Esophagus squamous epithelium (tissue), 4 donors: ENCODE data around the gene LSM14B.

Experiments
- POLR2A ChIP-seq, 4 donors: fragments of 450-650 bp; IDR thresholded peaks; one replicate each; pipeline ENCODE4 v1.6.1; 2017; ENCODE audit warnings: antibody characterized with exemption in 4 of 4, mild to moderate bottlenecking in 4 of 4, moderate library complexity in 3 of 4
- TF ChIP-seq, protein P1 (sequence below), 6 experiments: fragments of 450-650 bp in 4 of 6; fragments of 200-600 bp in 2 of 6; sonication (generic) in 2 of 6; IDR thresholded peaks; one replicate each; pipeline ENCODE4 v1.5.1; 2016 to 2019; ENCODE audit warnings: antibody characterized with exemption in 6 of 6, mild to moderate bottlenecking in 4 of 6, moderate library complexity in 4 of 6

DNA sequence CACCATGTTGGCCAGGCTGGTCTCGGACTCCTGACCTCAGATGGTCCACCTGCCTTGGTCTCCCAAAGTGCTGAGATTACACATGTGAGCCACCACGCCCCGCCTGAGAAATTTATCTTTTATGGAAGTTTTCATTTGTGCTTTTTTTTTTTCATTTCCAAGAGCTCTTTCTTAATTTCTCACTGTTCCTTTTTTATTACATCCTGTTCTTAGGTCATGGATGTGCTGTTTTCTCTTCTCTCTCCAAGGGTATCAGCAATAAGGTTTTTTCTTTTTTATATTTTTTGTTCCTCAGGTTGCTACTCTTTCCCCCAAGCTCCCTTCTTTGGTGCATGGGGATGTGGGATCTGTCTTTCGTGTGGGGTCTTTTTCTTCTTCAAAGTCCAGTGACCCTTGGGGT is 21.2 kb upstream of the LSM14B start:
- TF ChIP-seq, protein P1, sequence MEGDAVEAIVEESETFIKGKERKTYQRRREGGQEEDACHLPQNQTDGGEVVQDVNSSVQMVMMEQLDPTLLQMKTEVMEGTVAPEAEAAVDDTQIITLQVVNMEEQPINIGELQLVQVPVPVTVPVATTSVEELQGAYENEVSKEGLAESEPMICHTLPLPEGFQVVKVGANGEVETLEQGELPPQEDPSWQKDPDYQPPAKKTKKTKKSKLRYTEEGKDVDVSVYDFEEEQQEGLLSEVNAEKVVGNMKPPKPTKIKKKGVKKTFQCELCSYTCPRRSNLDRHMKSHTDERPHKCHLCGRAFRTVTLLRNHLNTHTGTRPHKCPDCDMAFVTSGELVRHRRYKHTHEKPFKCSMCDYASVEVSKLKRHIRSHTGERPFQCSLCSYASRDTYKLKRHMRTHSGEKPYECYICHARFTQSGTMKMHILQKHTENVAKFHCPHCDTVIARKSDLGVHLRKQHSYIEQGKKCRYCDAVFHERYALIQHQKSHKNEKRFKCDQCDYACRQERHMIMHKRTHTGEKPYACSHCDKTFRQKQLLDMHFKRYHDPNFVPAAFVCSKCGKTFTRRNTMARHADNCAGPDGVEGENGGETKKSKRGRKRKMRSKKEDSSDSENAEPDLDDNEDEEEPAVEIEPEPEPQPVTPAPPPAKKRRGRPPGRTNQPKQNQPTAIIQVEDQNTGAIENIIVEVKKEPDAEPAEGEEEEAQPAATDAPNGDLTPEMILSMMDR (IDR thresholded peaks at IDR 0.05): no peak
- TF ChIP-seq POLR2A (IDR thresholded peaks at IDR 0.05): no peak
